ENCODE data around the gene UBE2F. TPM values are rescaled to one million over a fixed set of nuclear protein-coding genes. Genes with fewer than 3 reads are reported as not detected.
A peak's percentile ranks its signal among the peaks of the same experiment; 100 is the strongest.

UBE2F gene
- total RNA-seq, 1 donor from 2014 or later: 56.8 TPM

DNA sequence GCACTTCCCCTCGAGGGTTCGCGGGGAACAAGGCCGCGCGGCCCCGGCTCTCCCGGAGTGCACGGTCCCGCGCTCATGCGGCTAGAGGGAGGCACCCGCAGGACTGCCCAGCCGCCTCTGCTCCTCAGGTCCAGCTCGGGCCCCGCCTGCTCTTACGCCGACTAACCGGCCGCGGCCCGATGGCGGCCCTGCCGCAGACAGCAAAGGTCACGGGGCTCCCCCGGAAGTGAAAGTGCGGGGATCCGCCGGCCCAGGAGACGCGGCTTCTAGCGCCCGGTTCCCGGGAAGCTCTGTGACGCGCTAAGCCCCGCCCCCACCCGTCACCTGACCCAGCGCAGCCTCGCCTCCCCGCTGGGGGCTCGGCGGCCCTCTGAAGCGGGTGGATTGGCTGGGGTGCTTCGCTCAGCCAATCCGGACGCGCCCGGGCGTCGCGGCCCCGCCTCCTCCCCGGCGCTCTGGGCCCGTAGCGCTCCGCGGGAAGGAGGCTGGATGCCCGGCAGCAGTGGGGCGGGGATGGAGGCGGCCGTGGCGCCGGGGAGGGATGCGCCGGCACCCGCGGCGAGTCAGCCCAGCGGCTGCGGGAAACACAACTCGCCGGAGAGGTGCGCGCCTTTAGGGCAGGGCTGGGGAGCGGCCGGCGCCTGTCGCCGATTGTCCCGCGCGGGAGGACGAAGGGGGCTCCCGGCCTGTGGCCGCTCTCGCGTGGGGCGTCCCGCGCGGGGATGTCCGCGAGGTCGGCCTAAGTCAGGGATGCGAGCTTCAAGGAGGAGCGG is 93.9 kb downstream of the UBE2F start, which contains the start of gene SCLY:
TSS of gene SCLY (plus strand) at position 460 of the 773 bp plus-strand sequence. CDS start at position 514, 54 bp downstream.
- H3K27me3 Mint-ChIP-seq (ENCODE audit: low read depth): peaks cover 2% of the 10 kb centered on the region
- H3K9me3 Mint-ChIP-seq: peaks cover 5% of the 10 kb centered on the region
- peak within 1 kb of the TSS; percentile 92 for H3K27ac Mint-ChIP-seq (ENCODE audit: unreplicated experiment)
- H3K36me3 Mint-ChIP-seq (ENCODE audit: low read depth): peaks cover 18% of the 10 kb centered on the region
- peak within 1 kb of the TSS; percentile 98 for H3K4me3 Mint-ChIP-seq
- peaks cover 38% of the 10 kb centered on the region for H3K4me1 Mint-ChIP-seq
- DNase-seq (ENCODE audit: low read depth, low spot score): peak; percentile 82
- TF ChIP-seq, protein P1, sequence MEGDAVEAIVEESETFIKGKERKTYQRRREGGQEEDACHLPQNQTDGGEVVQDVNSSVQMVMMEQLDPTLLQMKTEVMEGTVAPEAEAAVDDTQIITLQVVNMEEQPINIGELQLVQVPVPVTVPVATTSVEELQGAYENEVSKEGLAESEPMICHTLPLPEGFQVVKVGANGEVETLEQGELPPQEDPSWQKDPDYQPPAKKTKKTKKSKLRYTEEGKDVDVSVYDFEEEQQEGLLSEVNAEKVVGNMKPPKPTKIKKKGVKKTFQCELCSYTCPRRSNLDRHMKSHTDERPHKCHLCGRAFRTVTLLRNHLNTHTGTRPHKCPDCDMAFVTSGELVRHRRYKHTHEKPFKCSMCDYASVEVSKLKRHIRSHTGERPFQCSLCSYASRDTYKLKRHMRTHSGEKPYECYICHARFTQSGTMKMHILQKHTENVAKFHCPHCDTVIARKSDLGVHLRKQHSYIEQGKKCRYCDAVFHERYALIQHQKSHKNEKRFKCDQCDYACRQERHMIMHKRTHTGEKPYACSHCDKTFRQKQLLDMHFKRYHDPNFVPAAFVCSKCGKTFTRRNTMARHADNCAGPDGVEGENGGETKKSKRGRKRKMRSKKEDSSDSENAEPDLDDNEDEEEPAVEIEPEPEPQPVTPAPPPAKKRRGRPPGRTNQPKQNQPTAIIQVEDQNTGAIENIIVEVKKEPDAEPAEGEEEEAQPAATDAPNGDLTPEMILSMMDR (conservative IDR thresholded peaks at IDR 0.05): no peak

DNA sequence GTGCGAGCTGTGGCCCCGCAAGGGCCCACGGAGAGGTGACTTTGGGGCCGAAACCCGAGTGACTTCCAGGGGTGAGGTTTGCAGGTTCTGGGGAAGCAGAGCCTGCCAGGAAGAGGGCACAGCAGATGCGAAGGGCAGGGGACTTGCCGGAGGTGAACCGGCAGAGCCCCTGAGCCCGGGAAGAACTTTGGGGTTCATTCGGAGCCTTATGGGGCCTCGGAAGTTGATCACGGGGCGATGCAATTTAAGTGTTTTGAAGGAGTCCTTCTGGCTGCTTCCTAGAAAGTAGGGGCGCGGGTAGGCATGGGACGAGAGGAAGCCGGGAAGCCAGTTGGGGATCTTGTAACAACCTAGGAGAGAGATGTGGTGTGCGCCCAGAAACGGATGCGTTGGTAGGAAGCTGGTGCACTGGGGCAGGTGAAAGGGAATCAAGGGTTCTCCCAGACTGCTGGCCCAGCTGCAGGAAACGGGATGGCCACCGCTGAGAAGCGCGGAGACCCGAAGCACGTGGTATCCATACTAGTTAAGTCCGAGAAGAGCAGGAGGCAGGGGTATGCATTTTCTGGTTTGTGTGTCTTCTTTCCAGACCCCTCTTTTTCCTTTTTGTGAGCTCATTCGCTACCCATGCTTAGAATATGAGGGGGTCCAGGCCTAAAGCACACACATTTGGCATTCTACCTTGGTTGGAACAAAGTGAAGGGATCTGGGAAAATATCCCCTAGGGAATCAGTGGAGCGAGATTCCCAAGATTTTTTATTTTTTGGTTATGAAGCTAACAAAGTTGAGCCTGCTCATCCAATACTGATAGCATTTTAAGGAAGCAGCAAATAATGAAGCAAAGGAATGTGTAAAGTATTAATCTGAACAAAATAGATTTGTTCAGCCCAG is 94.7 kb downstream of the UBE2F start:
- TF ChIP-seq, protein P1 (conservative IDR thresholded peaks at IDR 0.05): no peak
- peaks cover 24% of the 10 kb centered on the region for H3K36me3 Mint-ChIP-seq (ENCODE audit: low read depth)
- peak overlapping the region; percentile 90 for H3K27ac Mint-ChIP-seq (ENCODE audit: unreplicated experiment)
- peak; percentile 7 for DNase-seq (ENCODE audit: low read depth, low spot score)
- H3K9me3 Mint-ChIP-seq: peaks cover 5% of the 10 kb centered on the region
- peak overlapping the region; percentile 98 for H3K4me3 Mint-ChIP-seq
- H3K27me3 Mint-ChIP-seq (ENCODE audit: low read depth): peaks cover 2% of the 10 kb centered on the region
- peaks cover 38% of the 10 kb centered on the region for H3K4me1 Mint-ChIP-seq

DNA sequence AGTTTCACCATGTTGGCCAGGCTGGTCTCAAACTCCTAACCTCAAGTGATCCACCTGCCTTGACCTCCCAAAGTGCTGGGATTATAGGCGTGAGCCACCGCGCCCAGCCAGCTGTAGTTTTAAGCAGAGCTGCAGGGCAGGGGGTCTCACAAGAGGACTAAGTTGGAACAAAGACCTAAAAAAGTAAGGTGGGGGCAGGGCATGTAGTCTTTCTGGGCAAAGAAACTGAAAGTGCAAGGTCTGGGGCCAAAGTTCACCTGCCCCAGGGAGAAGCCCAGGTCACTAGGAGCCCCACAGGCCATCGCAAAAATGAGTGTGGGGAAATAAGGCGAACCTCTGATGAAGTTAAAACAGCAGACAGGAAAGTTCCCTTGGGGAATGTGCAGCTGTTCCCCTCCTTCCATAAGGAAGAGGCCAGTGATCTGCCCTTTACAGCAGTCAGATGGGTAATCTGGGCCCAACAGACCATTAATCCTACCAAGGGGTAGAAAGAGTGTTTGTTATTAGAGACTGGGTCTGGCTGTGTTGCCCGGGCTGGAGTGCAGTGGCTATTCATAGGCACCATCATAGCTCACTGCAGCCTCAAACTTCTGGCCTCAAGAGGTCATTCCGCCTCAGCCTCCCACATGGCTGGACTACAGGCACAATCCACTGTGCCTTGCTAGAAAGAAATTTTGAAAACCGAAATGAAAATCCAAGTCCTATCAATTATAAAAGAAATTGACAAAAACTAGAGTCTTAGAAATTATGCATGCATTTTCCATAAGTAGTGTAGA is 96.8 kb downstream of the UBE2F start:
- TF ChIP-seq, protein P1 (conservative IDR thresholded peaks at IDR 0.05): no peak
- no peaks in the 10 kb centered on the region for H3K27me3 Mint-ChIP-seq (ENCODE audit: low read depth)
- peak overlapping the region; percentile 83 for H3K4me3 Mint-ChIP-seq
- H3K9me3 Mint-ChIP-seq: peaks cover 3% of the 10 kb centered on the region
- no peak for DNase-seq (ENCODE audit: low read depth, low spot score)
- H3K27ac Mint-ChIP-seq (ENCODE audit: unreplicated experiment): no peak overlapping the region
- H3K4me1 Mint-ChIP-seq: peaks cover 38% of the 10 kb centered on the region
- peaks cover 28% of the 10 kb centered on the region for H3K36me3 Mint-ChIP-seq (ENCODE audit: low read depth)

DNA sequence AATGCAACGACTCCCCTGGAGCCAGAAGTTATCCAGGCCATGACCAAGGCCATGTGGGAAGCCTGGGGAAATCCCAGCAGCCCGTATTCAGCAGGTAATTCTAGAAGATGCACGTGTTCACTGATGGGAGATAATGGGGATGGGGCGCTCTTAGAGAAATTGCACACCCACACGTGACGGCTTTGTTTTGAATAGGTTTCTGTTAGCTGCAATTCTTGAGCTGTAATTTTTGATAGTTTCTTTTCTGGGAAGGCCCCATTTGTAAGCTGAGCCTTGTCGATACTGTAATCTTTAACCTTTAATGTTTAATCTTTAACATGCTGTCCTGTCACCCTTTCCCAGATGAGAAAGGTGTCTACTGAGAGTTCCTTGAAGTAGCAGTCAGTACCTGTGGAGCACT is 97.6 kb downstream of the UBE2F start:
- Mint-ChIP-seq H3K36me3 (ENCODE audit: low read depth) (peaks cover 26% of the 10 kb centered on the region), H3K4me3 (peak overlapping the region; percentile 83), H3K4me1 (peaks cover 35% of the 10 kb centered on the region), H3K9me3 (peaks cover 3% of the 10 kb centered on the region), H3K27me3 (ENCODE audit: low read depth) (no peaks in the 10 kb centered on the region), H3K27ac (ENCODE audit: unreplicated experiment) (no peak overlapping the region)
- no peak for DNase-seq (ENCODE audit: low read depth, low spot score)
- TF ChIP-seq, protein P1 (conservative IDR thresholded peaks at IDR 0.05): no peak

All from neural crest cell (in vitro differentiated cells).